ENCODE measurements around the gene SDK1.
"Not testable (repeated sequence)": the region's sequence is repeated elsewhere in the genome, so short reads cannot be mapped to it uniquely, and the experiment has no call there.

The SDK1 gene

GRCh38 chr7:3753868-3754267 lies 452.8 kb downstream of the SDK1 start:
- FAIRE-seq, result no peak

- FAIRE-seq, result no peak
Measured at GRCh38 chr7:3754493-3755341, 453.7 kb downstream of the SDK1 start.

GRCh38 chr7:3755778-3756453 lies 454.9 kb downstream of the SDK1 start:
- not testable (repeated sequence) for FAIRE-seq

- no peak for FAIRE-seq
Measured at GRCh38 chr7:3757059-3757458, 456.0 kb downstream of the SDK1 start.

GRCh38 chr7:3760651-3761050 lies 459.6 kb downstream of the SDK1 start:
- no peak for FAIRE-seq

- no peak for FAIRE-seq
Measured at GRCh38 chr7:3762146-3762831, 461.2 kb downstream of the SDK1 start.

GRCh38 chr7:3767917-3768777 lies 467.1 kb downstream of the SDK1 start:
- no peak for FAIRE-seq

- FAIRE-seq, result no peak
Measured at GRCh38 chr7:3771906-3772305, 470.9 kb downstream of the SDK1 start.

- no peak for FAIRE-seq
Measured at GRCh38 chr7:3778345-3778744, 477.3 kb downstream of the SDK1 start.

GRCh38 chr7:3780016-3780415 lies 479.0 kb downstream of the SDK1 start:
- no peak for FAIRE-seq

GRCh38 chr7:3780525-3780924 lies 479.5 kb downstream of the SDK1 start:
- no peak for FAIRE-seq

GRCh38 chr7:3781607-3782006 lies 480.6 kb downstream of the SDK1 start:
- no peak for FAIRE-seq

GRCh38 chr7:3787717-3788264 lies 486.7 kb downstream of the SDK1 start:
- FAIRE-seq, result no peak

- no peak for FAIRE-seq
Measured at GRCh38 chr7:3790803-3791202, 489.8 kb downstream of the SDK1 start.

GRCh38 chr7:3791327-3791726 lies 490.3 kb downstream of the SDK1 start:
- FAIRE-seq, result no peak

- FAIRE-seq, result no peak
Measured at GRCh38 chr7:3795141-3795540, 494.1 kb downstream of the SDK1 start.

GRCh38 chr7:3795781-3796180 lies 494.7 kb downstream of the SDK1 start:
- FAIRE-seq, result no peak

- FAIRE-seq, result no peak
Measured at GRCh38 chr7:3805151-3805550, 504.1 kb downstream of the SDK1 start.

- no peak for FAIRE-seq
Measured at GRCh38 chr7:3806516-3806915, 505.5 kb downstream of the SDK1 start.

GRCh38 chr7:3807824-3808223 lies 506.8 kb downstream of the SDK1 start:
- FAIRE-seq, result no peak

- no peak for FAIRE-seq
Measured at GRCh38 chr7:3821488-3821887, 520.4 kb downstream of the SDK1 start.

GRCh38 chr7:3825491-3825890 lies 524.4 kb downstream of the SDK1 start:
- no peak for FAIRE-seq

GRCh38 chr7:3832199-3832598 lies 531.1 kb downstream of the SDK1 start:
- no peak for FAIRE-seq

All from G401.6 (cell line).